ENCODE measurements around the gene VPS13D.

VPS13D gene

DNA sequence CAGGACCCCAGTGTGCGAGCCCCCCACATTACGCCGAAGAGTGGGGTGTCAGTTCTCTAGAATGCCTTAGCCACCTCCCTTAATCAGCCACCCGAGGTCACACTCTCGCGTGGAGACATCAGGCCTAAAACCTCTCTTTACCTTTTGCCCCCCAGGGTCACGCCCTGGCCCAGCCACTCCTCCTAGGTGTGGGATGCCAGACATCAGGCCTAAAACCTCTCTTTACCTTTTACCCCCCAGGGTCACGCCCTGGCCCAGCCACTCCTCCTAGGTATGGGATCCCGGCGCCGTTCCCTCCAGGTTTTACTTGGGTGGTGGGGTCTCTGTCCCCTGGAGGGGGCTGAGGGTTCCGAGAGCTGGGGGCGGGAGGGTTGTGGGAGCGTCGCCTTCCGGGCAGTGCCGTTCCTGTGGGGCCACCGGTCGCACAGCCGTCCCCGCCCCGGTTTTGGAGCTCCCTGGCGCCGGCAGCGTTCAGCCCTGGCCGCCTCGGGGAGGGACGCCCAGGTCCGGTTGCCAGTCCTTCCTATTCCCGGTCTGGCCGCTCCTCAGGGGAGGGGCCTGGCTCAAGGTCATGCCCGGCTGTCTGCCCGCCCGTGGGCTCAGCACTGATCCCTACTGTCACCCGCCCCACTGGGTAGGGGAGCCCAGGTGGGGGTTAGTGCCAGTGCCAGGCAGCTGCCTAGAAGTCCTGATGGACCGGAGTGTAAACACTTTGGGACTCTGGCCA, 882 bp downstream of the VPS13D start:
- DNase-seq (ENCODE audit: low read depth in 3 of 3) = no peak

DNA sequence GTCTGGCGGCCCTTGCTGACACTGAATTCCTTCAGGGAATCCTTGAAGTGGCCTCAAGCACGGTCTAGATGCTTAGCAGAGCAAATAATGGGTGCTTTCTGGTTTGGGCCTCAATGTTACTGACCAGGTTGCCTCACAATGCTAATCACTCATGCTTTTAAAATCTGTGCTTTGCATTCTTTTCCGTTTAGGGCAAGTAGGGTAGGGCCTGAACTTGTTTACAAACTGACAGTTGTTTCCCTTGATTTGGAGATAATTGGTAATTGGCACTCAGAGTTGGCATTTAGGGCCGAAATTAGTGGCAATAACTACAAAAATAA, 1.4 kb downstream of the VPS13D start:
- DNase-seq (ENCODE audit: low read depth in 3 of 3) = no peak

- DNase-seq (ENCODE audit: low read depth in 3 of 3) = no peak
These were observed 2.4 kb downstream of the VPS13D start for GRCh38 chr1:12232221-12232620.

- DNase-seq (ENCODE audit: low read depth in 3 of 3) = no peak
These were observed 14.2 kb downstream of the VPS13D start for GRCh38 chr1:12244078-12244477.

DNA sequence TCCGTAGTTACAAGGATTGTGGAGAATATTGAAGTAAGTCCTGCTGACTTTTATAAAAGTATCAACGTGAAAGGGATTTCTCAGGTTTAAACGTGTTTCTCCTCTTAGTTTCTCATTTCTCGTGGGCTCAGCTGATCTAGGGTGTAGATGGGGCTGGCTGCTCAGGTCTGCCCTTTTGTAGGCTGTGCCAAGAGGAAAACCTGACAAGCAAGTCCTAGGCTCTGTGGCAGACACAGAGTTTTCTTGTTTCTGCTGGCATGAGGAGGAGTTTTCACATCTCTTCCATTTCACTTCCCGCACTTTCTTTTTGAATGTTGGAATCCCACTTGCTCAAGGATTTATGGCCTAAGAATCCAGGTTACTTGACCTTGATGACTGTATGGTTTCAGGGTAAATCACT, 14.8 kb downstream of the VPS13D start:
- no peak for DNase-seq (ENCODE audit: low read depth in 3 of 3)

DNA sequence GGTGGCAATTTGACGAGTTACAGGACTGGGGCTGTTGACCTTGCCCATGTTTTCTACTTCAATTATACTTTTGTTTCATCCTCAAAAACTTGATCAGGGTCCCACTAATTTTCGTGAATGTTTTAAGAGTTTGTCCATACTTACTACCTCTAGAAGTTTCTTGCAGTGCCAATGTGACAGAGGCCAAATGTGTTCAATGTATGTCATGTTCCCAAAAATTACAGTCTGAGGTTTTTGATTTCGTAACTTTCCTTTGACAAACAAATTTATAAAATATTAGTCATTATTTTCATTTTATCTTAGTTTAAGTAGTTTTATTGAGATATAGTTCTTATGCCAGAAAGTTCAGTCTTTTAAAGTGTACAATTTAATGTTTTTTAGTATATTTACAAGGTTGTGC, 15.3 kb downstream of the VPS13D start:
- DNase-seq (ENCODE audit: low read depth in 3 of 3) = no peak

GRCh38 chr1:12245733-12246132, 15.9 kb downstream of the VPS13D start:
- no peak for DNase-seq (ENCODE audit: low read depth in 3 of 3)

- no peak for DNase-seq (ENCODE audit: low read depth in 3 of 3)
These were observed 16.8 kb downstream of the VPS13D start for GRCh38 chr1:12246584-12246983.

DNA sequence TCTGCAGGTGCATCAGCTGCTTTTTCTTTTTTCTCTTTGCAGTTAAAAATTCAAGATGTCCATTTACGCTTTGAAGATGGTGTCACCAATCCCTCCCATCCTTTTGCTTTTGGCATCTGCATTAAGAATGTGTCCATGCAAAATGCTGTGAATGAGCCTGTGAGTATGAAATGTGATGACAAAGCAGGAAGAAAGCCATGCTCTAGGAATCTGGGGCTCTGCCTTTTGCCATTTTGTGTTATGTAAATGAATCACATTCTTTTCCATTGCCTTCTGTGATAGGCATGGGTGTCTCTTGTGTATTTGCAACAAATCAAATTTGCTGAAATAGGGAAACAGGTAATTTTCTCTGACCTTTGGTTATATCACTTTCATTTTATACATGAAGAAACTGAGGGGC, 19.4 kb downstream of the VPS13D start:
- DNase-seq (ENCODE audit: low read depth in 3 of 3) = no peak

DNA sequence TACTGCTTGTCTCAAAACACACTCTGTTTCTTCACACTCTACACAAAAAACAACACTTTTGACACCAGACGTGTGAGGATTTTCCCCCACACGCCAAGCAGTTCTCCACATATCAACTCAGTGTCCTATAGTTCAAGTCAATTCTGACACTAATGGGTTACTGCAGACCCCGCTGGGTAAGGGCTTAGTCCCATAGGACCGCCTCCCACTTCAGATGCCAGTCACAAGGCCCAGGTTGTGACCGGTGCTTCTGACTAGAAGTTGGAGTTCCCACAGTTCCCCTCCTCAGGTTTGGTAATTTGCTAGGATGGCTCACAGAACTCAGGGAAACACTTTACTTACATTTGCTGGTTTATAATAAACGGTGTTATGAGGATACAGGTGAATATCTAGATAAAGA, 19.9 kb downstream of the VPS13D start:
- no peak for DNase-seq (ENCODE audit: low read depth in 3 of 3)

- DNase-seq (ENCODE audit: low read depth in 3 of 3) = no peak
These were observed 21.6 kb downstream of the VPS13D start for GRCh38 chr1:12251442-12251841.

- no peak for DNase-seq (ENCODE audit: low read depth in 3 of 3)
These were observed 26.1 kb downstream of the VPS13D start for GRCh38 chr1:12255913-12256312.

GRCh38 chr1:12258272-12258671, 28.4 kb downstream of the VPS13D start:
- no peak for DNase-seq (ENCODE audit: low read depth in 3 of 3)

GRCh38 chr1:12269351-12269750, 39.5 kb downstream of the VPS13D start:
- no peak for DNase-seq (ENCODE audit: low read depth in 3 of 3)

DNA sequence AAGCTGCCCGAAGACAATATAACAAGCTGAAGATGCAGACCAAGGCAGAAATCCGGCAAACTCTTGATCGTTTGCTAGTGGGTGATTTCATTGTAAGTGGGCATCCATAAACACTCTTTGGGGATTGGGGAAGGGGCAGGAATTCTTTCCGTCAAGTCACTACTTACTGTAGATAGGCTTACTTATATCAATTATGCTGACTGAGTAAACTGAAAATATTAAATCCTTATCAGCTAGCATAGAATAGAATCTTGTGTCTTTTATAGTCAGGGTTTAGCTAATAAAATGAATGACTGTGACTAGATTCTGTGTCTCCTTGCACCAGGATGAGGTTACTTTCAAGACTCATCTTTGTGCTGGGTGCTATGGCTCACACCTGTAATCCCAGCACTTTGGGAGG, 41.2 kb downstream of the VPS13D start:
- no peak for DNase-seq (ENCODE audit: low read depth in 3 of 3)

GRCh38 chr1:12272770-12273169, 42.9 kb downstream of the VPS13D start:
- no peak for DNase-seq (ENCODE audit: low read depth in 3 of 3)

DNA sequence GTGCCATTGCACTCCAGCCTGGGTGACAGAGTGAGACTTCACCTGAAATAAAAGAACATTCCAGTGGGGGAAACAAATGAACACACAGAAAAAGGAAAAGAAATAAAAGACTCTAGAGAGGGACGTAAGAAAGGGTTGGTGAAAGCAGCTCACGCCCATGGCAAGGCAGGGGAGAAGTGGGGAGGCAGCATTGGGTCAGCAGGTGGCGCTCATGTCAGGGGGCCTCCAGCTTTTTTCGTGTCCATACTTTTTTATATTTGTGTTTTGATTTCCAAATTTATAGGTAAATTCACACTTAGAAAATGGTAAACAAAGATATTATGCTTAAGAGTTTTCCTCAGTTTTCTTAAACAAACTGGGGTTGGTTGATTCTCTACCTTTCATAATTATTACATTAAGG, 45.5 kb downstream of the VPS13D start:
- peak in 2 of 3 donors; percentile 20 to 44 for DNase-seq (ENCODE audit: low read depth in 3 of 3)

DNA sequence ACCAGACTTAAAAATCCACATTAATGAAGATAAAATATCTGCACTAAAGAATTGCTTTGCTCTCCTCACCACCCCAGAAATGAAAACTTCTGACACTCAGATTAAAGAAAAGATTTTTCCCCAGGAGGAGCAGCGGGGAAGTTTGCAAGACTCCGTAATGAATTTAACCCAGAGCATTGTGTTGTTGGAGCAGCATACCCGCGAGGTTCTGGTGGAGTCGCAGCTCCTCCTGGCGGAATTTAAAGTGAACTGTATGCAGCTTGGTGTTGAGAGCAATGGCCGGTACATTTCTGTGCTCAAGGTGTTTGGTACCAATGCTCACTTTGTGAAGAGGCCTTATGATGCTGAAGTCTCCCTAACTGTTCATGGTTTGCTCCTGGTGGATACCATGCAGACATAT, 46.4 kb downstream of the VPS13D start:
- no peak for DNase-seq (ENCODE audit: low read depth in 3 of 3)

DNA sequence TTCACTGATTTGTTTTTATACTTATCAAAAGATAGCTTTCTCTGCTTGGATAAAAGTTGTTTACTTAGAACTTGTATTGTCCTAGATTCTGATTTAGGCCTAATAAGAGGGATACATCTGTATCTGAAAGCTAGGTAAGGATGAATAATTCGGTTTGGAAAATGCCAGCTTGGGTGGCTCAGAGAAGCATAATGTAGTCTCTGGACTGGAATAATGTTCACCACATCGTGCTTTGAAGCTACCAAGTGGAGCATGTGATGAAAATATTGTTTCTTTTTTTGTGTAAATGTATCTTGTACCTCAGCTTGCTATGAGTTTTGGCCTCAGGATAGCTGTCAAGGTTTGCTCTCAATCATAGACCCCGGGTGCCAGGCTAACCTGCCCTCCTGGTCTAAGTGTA, 49.2 kb downstream of the VPS13D start:
- DNase-seq (ENCODE audit: low read depth in 3 of 3) = no peak

- no peak for DNase-seq (ENCODE audit: low read depth in 3 of 3)
These were observed 50.1 kb downstream of the VPS13D start for GRCh38 chr1:12279728-12280464.

GRCh38 chr1:12282142-12282541, 52.3 kb downstream of the VPS13D start:
- DNase-seq (ENCODE audit: low read depth in 3 of 3) = no peak

DNA sequence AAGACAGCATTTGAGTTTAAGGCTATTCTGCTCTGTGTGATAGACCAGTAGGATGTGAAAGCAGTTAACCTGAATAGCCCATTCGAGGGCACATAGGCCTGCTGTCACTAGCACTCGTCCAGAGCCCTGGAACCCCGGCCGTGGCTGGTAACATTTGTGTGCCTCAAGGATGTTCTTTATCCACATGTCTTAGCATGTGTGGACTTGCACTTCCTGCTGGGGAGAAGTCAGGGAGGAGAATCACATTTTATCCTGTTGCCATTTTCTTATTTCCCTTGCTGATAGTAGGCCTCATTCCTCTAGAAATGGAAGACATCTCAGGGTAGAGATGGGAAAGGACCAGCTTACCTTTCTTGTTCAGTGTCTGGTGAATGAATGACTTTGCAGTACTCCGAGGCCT, 54.7 kb downstream of the VPS13D start:
- DNase-seq (ENCODE audit: low read depth in 3 of 3) = no peak

DNA sequence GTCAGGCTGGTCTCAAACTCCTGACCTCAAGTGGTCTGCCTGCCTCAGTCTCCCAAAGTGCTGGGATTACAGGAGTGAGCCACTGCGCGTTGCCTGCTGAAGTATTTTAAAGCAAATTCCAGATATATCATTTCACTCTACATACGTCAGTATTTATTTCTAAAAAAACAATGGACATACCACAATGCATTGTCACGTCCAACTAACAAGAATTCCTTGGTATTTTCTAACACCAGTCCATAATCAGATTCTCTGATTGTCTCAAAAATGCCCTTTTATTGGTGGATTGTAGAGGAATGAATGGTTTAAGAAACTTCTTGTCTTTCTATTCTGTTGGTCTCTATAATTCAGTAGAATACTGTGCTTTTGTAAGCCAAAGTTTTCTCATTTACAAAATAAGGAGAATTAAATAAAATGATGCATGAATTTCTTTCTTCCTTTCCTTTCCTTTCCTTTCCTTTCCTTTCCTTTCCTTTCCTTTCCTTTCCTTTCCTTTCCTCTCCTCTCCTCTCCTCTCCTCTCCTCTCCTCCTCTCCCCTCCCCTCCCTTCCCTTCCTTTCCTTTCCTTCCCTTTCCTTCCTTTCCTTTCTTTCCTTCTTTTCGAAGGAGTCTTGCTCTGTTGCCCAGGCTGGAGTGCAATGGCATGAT, 55.8 kb downstream of the VPS13D start:
- no peak for DNase-seq (ENCODE audit: low read depth in 3 of 3)

All from stimulated activated CD4-positive, alpha-beta T cell treated with anti-CD3 and anti-CD28 coated beads, TNF-alpha, amount 100 ng/mL, for 48 hours (primary cell).